Adrenal gland (tissue), 12 donors: ENCODE data around the gene BTBD19. TPM values are rescaled to one million over a fixed set of nuclear protein-coding genes. Genes with fewer than 3 reads are reported as not detected.
A peak's percentile ranks its signal among the peaks of the same experiment; 100 is the strongest.
"Not testable (repeated sequence)": the region's sequence is repeated elsewhere in the genome, so short reads cannot be mapped to it uniquely, and the experiment has no call there.

ENCODE experiments used
- DNase-seq, 7 donors: peaks; one replicate each; pipeline ENCODE4 v3.0.0-alpha.2; 2019 to 2020
- H3K27ac ChIP-seq, 5 donors: fragments of 200-600 bp; sonication (generic) in 4 of 5; 1 replicate in 3 of 5; 2 replicates in 2 of 5; pipeline versions ENCODE4 v1.5.1 to v1.8.0; 2016 to 2020; ENCODE audit warnings: mild to moderate bottlenecking in 1 of 5
- H3K27me3 ChIP-seq: fragments of 200-600 bp; 2 replicates; pipeline ENCODE4 v1.8.0; 2021
- H3K36me3 ChIP-seq, 2 donors: fragments of 200-600 bp; replicated peaks in 1 of 2; 1 replicate in 1 of 2; 2 replicates in 1 of 2; pipeline versions ENCODE4 v1.5.1 to v1.8.0; 2018 to 2022
- H3K4me1 ChIP-seq, 2 donors: fragments of 200-600 bp; replicated peaks in 1 of 2; 1 replicate in 1 of 2; 2 replicates in 1 of 2; pipeline versions ENCODE4 v1.5.1 to v1.8.0; 2018 to 2021
- H3K4me3 ChIP-seq, 4 donors: fragments of 200-600 bp; sonication (generic) in 3 of 4; one replicate each; pipeline ENCODE4 v1.5.1; 2016 to 2018
- H3K9me3 ChIP-seq, 3 donors: fragments of 200-600 bp; sonication (generic) in 1 of 3; replicated peaks in 1 of 3; 1 replicate in 2 of 3; 2 replicates in 1 of 3; pipeline versions ENCODE4 v1.5.1 to v1.8.0; 2016 to 2021
- CTCF ChIP-seq, 6 experiments: fragments of 450-650 bp in 4 of 6; fragments of 200-600 bp in 2 of 6; sonication (generic) in 1 of 6; IDR thresholded peaks; 1 replicate in 5 of 6; 2 replicates in 1 of 6; pipeline versions ENCODE4 v1.5.1 to v1.8.0; 2016 to 2021; ENCODE audit warnings: antibody characterized with exemption in 6 of 6, mild to moderate bottlenecking in 2 of 6, moderate library complexity in 1 of 6
- POLR2A ChIP-seq, 2 donors: fragments of 450-650 bp; IDR thresholded peaks; one replicate each; pipeline ENCODE4 v1.6.1; 2017; ENCODE audit warnings: antibody characterized with exemption in 2 of 2, mild to moderate bottlenecking in 2 of 2, moderate library complexity in 1 of 2
- WGBS, 4 donors: extraction: QIAGEN DNeasy Blood & Tissue Kit in 2 of 4; methylation state at CpG; one replicate each; pipeline versions ENCODE4 v1.1.5 to v1.1.7; 2013 to 2017; 5-methylcytosine and 5-hydroxymethylcytosine counted together
- intact Hi-C, 2 donors: fragments of 100-400 bp; cut with DNase I; formaldehyde crosslinking; loops; one replicate each; pipeline versions ENCODE4 v1.14.1 to v1.15.0; 2022 to 2023
- polyA plus RNA-seq, 3 donors: library from polyadenylated mRNA; stranded (reverse); fragments of 200-250 nt in 2 of 3; fragments of 350-450 nt in 1 of 3; fragmentation: Illumina TruSeq in 1 of 3; extraction: RNeasy Lipid Tissue Mini Kit (QIAGEN cat#74804) in 1 of 3; gene quantifications; one replicate each; pipeline ENCODE4 v1.2.3, GENCODE V29; 2013 to 2014
- total RNA-seq, 9 donors: library from RNA; depleted of rRNA in 4 of 9; stranded (reverse); fragments of >200 nt in 4 of 9; fragments of 120-200 nt in 1 of 9; fragmentation: NEBNext Ultra II Directional in 1 of 9; extraction: Animal tissue kit (Norgen Biotek cat#: 25700) in 1 of 9; gene quantifications; one replicate each; pipeline versions ENCODE4 v1.1.0 to v1.2.4, GENCODE V29; 2013 to 2023
- donor health status: healthy with polysubstance abuse.
- donor health status: Bipolar disorder and iron deficiency.
- donor health status: DM: yes; HTN: yes; CAD: no.
- donor health status: DM: no; HTN: no; CAD: no.
- donor health status: DM: no; HTN: no; CAD: no.
- donor health status: DM: yes; HTN: yes; CAD: no.

Gene BTBD19
- total and polyA plus RNA-seq, 12 donors: 4.8 to 67.2 (median 21.3) TPM

- intact Hi-C loops: loop anchor here in 1 of 2 donors (5.0 kb wide), 1 partner anchor 36 kb away; no protein-coding TSS in a partner anchor
- peak in 2 of 7 donors; percentile 9 to 21 for DNase-seq
- H3K4me1 ChIP-seq: peaks cover 0 to 6% of the 10 kb centered on the region in 2 donors
These were observed 17.1 kb upstream of the BTBD19 start for GRCh38 chr1:44790968-44791801.

GRCh38 chr1:44792736-44793502, 15.4 kb upstream of the BTBD19 start:
- WGBS, 4 donors: 89 to 96% (median 91%) methylated on average over 8 to 9 of the region's 9 CpGs
- TF ChIP-seq CTCF (IDR thresholded peaks at IDR 0.05): no peak
- TF ChIP-seq POLR2A (IDR thresholded peaks at IDR 0.05): no peak
- Histone ChIP-seq H3K27ac (no peak overlapping the region), H3K36me3 (no peaks in the 10 kb centered on the region), H3K4me3 (no peak overlapping the region), H3K9me3 (no peaks in the 10 kb centered on the region), H3K4me1 (no peaks in the 10 kb centered on the region), H3K27me3 (no peaks in the 10 kb centered on the region)
- intact Hi-C loops: loop anchor here in 1 of 2 donors (5.0 kb wide), 1 partner anchor 34 kb away; no protein-coding TSS in a partner anchor
- peak in 5 of 7 donors; percentile 0 to 46 (median 14) for DNase-seq

More at GRCh38 chr1:44790968-44791801, 17.1 kb upstream of the BTBD19 start:
- H3K9me3 ChIP-seq: no peaks in the 10 kb centered on the region
- H3K36me3 ChIP-seq: no peaks in the 10 kb centered on the region
- H3K27me3 ChIP-seq: no peaks in the 10 kb centered on the region
- TF ChIP-seq CTCF (IDR thresholded peaks at IDR 0.05): no peak
- no peak for TF ChIP-seq POLR2A (IDR thresholded peaks at IDR 0.05)
- whole genome bisulfite sequencing, 4 donors: 75 to 87% (median 81%) methylated on average over 6 to 7 of the region's 7 CpGs
- H3K4me3 ChIP-seq: no peak overlapping the region
- H3K27ac ChIP-seq: no peak overlapping the region

- peaks cover 5 to 16% of the 10 kb centered on the region in 2 donors for H3K4me1 ChIP-seq
- intact Hi-C loops: loop anchor here in 1 of 2 donors (5.0 kb wide), 1 partner anchor 34 kb away; no protein-coding TSS in a partner anchor
- 75 to 87% (median 82%) methylated on average over 8 of the region's 8 CpGs for WGBS, 4 donors
- not testable (repeated sequence) for H3K27me3 ChIP-seq, H3K27ac ChIP-seq, H3K4me3 ChIP-seq, H3K36me3 ChIP-seq, H3K9me3 ChIP-seq
- peak in 5 of 7 donors; percentile 2 to 52 (median 16) for DNase-seq
These were observed 10.4 kb upstream of the BTBD19 start for GRCh38 chr1:44797886-44798285.

- H3K4me1 ChIP-seq: peaks cover 5 to 22% of the 10 kb centered on the region in 2 donors
- no peaks in the 10 kb centered on the region for H3K27me3 ChIP-seq
- 83 to 84% (median 84%) methylated on average over 10 of the region's 10 CpGs for WGBS, 4 donors
- peaks cover 0 to 12% of the 10 kb centered on the region in 2 donors for H3K36me3 ChIP-seq
- intact Hi-C loops: loop anchor here in 1 of 2 donors (5.0 kb wide), 1 partner anchor 34 kb away; no protein-coding TSS in a partner anchor
- peak in 4 of 7 donors; percentile 26 to 68 (median 34) for DNase-seq
- TF ChIP-seq POLR2A (IDR thresholded peaks at IDR 0.05) (no peak), CTCF (IDR thresholded peaks at IDR 0.05) (no peak)
- peak overlapping the region in 3 of 5 donors; percentile 43 to 91 (median 89) for H3K27ac ChIP-seq
- H3K9me3 ChIP-seq: no peaks in the 10 kb centered on the region
- no peak overlapping the region for H3K4me3 ChIP-seq
These were observed 9.6 kb upstream of the BTBD19 start for GRCh38 chr1:44798481-44799365.
